ENCODE results near the gene CD96.

The CD96 gene

GRCh38 chr3:111700054-111700453 is 158.1 kb downstream of the CD96 start:
- Histone ChIP-seq H3K9me3 (ENCODE audit: severe bottlenecking) (no peaks in the 10 kb centered on the region), H3K27ac (ENCODE audit: poor library complexity, severe bottlenecking) (no peak overlapping the region), H3K36me3 (ENCODE audit: low read depth) (no peaks in the 10 kb centered on the region), H3K27me3 (ENCODE audit: insufficient read depth, poor library complexity, severe bottlenecking) (no peaks in the 10 kb centered on the region), H3K4me3 (ENCODE audit: severe bottlenecking) (no peak overlapping the region), H3K4me1 (ENCODE audit: insufficient read depth, poor library complexity, severe bottlenecking) (peaks cover 24% of the 10 kb centered on the region)
- DNase-seq (ENCODE audit: low spot score), result no peak
- ATAC-seq (ENCODE audit: low read depth), result no peak
- TF ChIP-seq CTCF (IDR thresholded peaks at IDR 0.05; ENCODE audit: poor library complexity, severe bottlenecking), result no peak

- no peak overlapping the region for H3K4me3 ChIP-seq (ENCODE audit: severe bottlenecking)
- H3K9me3 ChIP-seq (ENCODE audit: severe bottlenecking), result no peaks in the 10 kb centered on the region
- no peak for TF ChIP-seq CTCF (IDR thresholded peaks at IDR 0.05; ENCODE audit: poor library complexity, severe bottlenecking)
- ATAC-seq (ENCODE audit: low read depth) (no peak), DNase-seq (ENCODE audit: low spot score) (no peak)
- H3K4me1 ChIP-seq (ENCODE audit: insufficient read depth, poor library complexity, severe bottlenecking), result peaks cover 12% of the 10 kb centered on the region
- no peaks in the 10 kb centered on the region for H3K27me3 ChIP-seq (ENCODE audit: insufficient read depth, poor library complexity, severe bottlenecking)
- no peaks in the 10 kb centered on the region for H3K36me3 ChIP-seq (ENCODE audit: low read depth)
- H3K27ac ChIP-seq (ENCODE audit: poor library complexity, severe bottlenecking), result peak overlapping the region; percentile 29
Observed at GRCh38 chr3:111701292-111701906, 159.4 kb downstream of the CD96 start.
